Right kidney (tissue), 1 donor: ENCODE measurements around the gene TRAPPC1.
A peak's percentile ranks its signal among the peaks of the same experiment; 100 is the strongest.

ENCODE experiments used
- DNase-seq: peaks from one replicate; pipeline ENCODE4 v3.0.0-alpha.2; 2016

TRAPPC1 gene

DNA sequence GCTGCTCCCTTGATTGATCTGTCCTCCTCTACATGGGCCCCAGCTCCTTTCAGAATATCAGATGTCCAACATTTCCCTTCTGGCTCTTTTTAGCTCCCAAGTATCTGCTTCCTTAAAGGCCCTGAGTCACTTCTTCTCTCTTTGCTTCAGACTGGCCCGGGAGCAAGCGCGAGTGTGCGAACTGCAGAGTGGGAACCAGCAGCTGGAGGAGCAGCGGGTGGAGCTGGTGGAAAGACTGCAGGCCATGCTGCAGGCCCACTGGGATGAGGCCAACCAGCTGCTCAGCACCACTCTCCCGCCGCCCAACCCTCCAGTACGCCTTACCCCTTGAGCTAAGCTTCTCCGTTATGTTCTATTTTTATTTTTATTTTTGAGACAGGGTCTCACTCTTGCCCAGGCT, 12.6 kb upstream of the TRAPPC1 start:
- DNase-seq = no peak

GRCh38 chr17:7943291-7943690, 11.5 kb upstream of the TRAPPC1 start:
- DNase-seq = no peak

- no peak for DNase-seq
Measured at GRCh38 chr17:7940743-7941142, 9.0 kb upstream of the TRAPPC1 start.

DNA sequence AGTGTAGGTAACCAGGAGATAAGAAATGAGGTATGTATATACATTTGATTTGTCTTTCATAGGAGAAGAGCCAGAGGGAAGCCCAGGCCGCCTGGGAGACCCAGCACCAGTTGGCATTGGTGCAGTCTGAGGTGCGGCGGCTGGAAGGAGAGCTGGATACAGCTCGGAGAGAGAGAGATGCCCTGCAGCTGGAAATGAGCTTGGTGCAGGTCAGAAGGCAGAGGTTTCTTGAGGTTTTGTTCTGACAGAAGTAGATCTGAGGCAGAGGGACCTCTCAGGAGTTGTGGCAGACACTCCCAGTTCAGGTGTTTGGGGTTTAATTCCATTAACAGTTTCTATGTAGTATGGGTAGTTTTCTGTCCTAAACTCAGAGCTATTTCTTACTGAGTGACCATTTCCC, 8.3 kb upstream of the TRAPPC1 start:
- DNase-seq = no peak

GRCh38 chr17:7935859-7936258, 4.1 kb upstream of the TRAPPC1 start:
- no peak for DNase-seq

DNA sequence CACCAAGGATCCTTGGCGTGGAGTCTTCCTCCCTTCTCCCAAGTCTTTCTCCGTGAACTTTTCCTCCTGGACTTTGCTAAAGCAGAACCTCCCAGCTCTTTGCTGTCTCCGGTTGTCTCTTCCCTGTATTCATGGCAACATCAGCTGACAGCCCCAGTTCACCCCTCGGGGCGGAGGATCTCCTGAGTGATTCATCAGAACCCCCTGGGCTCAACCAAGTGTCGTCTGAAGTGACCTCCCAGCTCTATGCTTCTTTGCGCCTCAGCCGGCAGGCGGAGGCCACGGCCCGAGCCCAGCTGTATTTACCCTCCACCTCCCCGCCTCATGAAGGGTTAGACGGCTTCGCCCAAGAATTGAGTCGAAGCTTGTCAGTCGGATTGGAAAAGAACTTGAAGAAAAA, 1.2 kb upstream of the TRAPPC1 start:
- DNase-seq = peak; percentile 64

GRCh38 chr17:7932483-7932891, 741 bp upstream of the TRAPPC1 start:
- DNase-seq = no peak

- DNase-seq = no peak
Measured at GRCh38 chr17:7930841-7931631, 710 bp downstream of the TRAPPC1 start.

DNA sequence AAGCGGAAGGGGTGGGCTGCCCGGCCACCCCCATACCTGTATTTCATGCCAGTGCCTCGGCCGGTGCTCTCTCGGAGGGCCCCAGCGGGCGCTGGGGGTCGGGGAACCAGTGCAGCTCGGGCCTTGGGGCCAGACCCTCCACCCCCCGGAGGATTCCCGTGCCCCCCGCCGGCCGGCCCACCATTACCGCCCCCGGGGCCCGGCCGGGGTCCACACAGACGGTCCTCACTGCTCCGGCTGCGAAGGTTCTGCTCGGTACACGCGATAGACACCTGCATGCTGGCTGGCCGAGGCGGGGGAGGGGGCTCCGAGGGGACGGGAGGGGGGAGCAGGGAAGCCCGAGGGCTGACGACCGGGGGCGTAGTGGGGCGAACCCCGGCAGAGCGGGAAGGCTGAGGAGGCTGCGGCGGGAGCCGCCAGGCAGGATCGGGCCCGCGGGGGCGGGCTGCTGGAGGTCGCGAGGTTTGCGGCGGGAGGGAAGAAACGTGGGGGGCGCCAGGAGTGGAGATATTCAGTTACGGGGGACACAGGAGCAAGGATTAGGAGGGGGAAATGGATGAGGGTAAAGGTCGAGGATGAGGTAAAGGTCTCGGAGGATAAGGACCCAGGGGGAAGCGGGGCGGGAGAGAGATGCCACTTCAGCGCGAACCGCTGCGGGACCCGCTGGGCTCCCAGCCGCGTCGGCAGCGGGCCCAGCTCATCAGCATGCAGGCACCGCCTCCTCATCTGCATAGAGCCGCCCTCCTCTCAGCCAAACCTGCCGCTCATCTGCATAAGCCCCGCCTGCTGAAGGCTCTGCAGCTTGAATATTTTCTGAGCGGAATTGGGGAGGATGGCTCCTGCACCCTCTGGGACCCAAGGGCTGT, 2.4 kb downstream of the TRAPPC1 start, which contains the start of gene KCNAB3:
Gene KCNAB3, minus strand, starts transcription at position 699 of the 866 bp plus-strand sequence. Its CDS starts 421 bp downstream, at position 278.
- DNase-seq = peak; percentile 80

- no peak for DNase-seq
Measured at GRCh38 chr17:7927596-7927995, 4.2 kb downstream of the TRAPPC1 start.

GRCh38 chr17:7922845-7923628, 8.7 kb downstream of the TRAPPC1 start:
- peak; percentile 83 for DNase-seq

- no peak for DNase-seq
Measured at GRCh38 chr17:7922269-7922844, 9.4 kb downstream of the TRAPPC1 start.

DNA sequence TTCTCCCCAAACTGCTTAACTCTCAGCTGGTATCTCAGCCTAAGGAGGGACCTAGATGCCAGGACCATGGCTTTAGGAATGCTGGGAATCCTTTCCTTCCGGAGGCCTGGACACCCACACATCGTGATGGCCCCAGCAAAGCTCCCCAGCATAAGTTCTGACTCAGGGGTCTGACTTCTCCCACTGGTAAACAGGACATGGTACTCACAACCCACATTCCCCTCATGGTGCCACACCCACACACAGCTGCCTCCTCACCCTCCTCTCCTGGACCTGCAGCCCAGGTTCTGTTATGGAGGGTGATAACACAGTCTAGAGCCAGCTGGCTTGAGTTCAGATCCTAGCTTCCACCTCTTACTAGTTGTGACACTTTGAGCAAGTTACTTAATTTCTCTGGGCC, 14.9 kb downstream of the TRAPPC1 start:
- DNase-seq = no peak

GRCh38 chr17:7916385-7916682, 15.4 kb downstream of the TRAPPC1 start:
- DNase-seq = no peak

GRCh38 chr17:7915611-7916384, 15.9 kb downstream of the TRAPPC1 start, which contains the start of gene RNF227:
TSS of gene RNF227 (minus strand) at chr17:7916289. CDS start at chr17:7916195, 94 bp downstream.
- peak; percentile 98 for DNase-seq

- no peak for DNase-seq
Measured at GRCh38 chr17:7915179-7915610, 16.6 kb downstream of the TRAPPC1 start.

DNA sequence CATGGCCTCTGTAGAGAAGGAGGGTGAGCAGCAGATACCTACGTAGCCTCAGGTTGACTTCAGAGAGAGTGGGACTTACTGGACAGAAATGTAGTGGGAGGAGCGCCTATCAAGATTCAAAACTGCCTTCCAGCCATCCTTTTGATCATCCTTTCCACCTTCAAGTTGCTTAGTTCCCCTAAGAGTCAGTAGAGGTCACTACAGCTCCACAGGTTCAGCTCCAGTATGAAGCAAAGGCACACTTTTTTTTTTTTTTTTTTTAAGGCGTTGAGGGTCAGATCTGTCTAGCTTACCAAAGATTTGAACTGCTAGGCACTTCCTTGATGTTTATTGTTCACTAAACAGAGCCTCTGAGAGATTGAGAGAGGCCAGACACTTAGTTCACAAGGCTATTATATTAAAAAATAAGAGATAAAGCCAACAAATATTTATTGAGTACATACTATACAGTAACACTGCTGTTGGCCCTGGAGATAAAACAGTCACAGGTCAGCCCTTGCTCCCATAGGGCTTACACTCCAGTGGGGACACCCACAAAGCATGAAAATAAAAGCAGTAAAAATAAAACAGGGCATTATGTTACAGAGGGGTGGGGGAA, 18.7 kb downstream of the TRAPPC1 start:
- DNase-seq = no peak

DNA sequence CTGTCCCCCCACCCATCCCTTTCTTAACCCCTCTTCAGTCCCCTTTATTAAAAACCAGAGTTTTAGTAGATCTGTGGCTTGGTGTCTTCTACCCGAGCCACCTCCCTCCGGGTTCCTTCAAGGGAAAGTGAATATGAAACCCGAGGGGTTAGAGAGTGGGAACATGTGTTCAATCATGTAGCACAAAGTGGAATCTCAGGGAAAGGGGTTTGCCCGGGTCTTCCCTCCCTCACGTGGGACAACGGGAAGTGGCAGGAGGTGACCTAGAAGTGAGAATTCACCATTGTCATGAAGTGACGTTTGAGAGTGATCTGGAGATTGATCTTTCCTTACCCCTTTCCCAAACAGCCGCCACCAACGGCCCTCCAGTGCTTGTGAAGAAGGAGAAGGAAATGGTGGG, 20.6 kb downstream of the TRAPPC1 start:
- DNase-seq = no peak

- DNase-seq = no peak
Measured at GRCh38 chr17:7910711-7911110, 21.0 kb downstream of the TRAPPC1 start.

DNA sequence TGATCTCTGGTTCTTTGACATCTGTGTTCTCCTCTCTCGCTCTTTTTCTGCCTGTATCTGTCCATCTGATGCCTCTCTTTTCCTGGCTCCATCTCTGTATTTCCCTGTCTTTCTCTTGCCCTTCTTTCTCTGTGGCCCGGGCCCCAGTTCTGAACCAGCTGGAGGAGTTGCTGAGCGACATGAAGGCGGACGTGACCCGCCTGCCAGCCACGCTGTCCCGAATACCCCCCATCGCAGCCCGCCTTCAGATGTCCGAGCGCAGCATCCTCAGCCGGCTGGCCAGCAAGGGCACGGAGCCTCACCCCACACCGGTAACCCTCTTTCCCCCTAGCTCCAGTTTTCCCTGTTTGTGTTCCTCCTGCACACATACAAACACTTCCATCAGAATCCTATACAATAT, 21.5 kb downstream of the TRAPPC1 start:
- no peak for DNase-seq

DNA sequence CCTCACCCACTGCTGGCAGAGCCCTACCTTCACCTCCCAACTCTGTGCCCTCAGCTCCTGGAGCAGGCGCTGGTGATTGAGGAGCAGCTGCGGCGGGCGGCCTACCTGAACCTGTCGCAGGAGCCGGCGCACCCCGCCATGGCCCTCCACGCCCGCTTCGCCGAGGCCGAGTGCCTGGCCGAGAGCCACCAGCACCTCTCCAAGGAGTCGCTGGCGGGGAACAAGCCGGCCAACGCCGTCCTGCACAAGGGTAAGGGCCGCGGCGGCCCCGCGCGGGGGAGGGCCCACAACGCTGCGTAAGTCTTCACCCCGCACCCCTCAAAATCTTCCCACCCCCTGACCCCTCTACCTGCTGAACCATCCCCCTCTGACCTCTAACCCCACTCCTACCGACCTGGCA, 22.7 kb downstream of the TRAPPC1 start:
- DNase-seq = no peak
